ENCODE measurements around the gene CHRD.

GRCh38 chr3:184426691-184427141, 46.9 kb downstream of the CHRD start:
- TF ChIP-seq POLR2A (IDR thresholded peaks at IDR 0.05) (no peak), CTCF (IDR thresholded peaks at IDR 0.05 in 8 of 11, conservative IDR thresholded peaks at IDR 0.05 in 3 of 11) (no peak), POLR2AphosphoS5 (IDR thresholded peaks at IDR 0.05) (no peak)
